HepG2 (cell line): ENCODE results near the gene ALDH3B1. TPM values are rescaled to one million over a fixed set of nuclear protein-coding genes. Genes with fewer than 3 reads are reported as not detected.

ENCODE experiments used
- DDIT3 ChIP-seq: sonication (generic); formaldehyde crosslinking; IDR thresholded peaks from 2 replicates; pipeline ENCODE4 v1.4.0; 2020; ENCODE audit warnings: mild to moderate bottlenecking, missing genetic modification reagents
- GATAD2A ChIP-seq: IDR thresholded peaks from 2 replicates; pipeline ENCODE4 v1.6.1; 2016
- HNRNPL ChIP-seq: fragments of 200-400 bp; formaldehyde crosslinking; IDR thresholded peaks from 2 replicates; pipeline ENCODE4 v1.6.1; 2017; ENCODE audit warnings: mild to moderate bottlenecking, low read depth, low read length
- KDM5A ChIP-seq: fragments of 200-600 bp; sonication (generic); IDR thresholded peaks from 2 replicates; pipeline ENCODE4 v1.7.0; 2018; ENCODE audit warnings: antibody characterized with exemption, mild to moderate bottlenecking, low read length, borderline replicate concordance
- KLF13 ChIP-seq: sonication (generic); formaldehyde crosslinking; IDR thresholded peaks from 2 replicates; pipeline ENCODE4 v1.4.0; 2020; ENCODE audit warnings: mild to moderate bottlenecking, missing genetic modification reagents
- MBD4 ChIP-seq: IDR thresholded peaks from 2 replicates; pipeline ENCODE4 v1.6.1; 2012; ENCODE audit warnings: low read length, inconsistent platforms, borderline replicate concordance
- MXD1 ChIP-seq: sonication (generic); formaldehyde crosslinking; IDR thresholded peaks from 2 replicates; pipeline ENCODE4 v1.4.0; 2020; ENCODE audit warnings: mild to moderate bottlenecking, missing genetic modification reagents
- NFKBIZ ChIP-seq: IDR thresholded peaks from 2 replicates; pipeline ENCODE4 v1.6.1; 2018; ENCODE audit warnings: missing genetic modification reagents, missing compliant biosample characterization
- NR0B2 ChIP-seq: sonication (generic); formaldehyde crosslinking; IDR thresholded peaks from 2 replicates; pipeline ENCODE4 v1.4.0; 2020; ENCODE audit warnings: mild to moderate bottlenecking, missing genetic modification reagents
- PRDM4 ChIP-seq: sonication (generic); formaldehyde crosslinking; IDR thresholded peaks from 2 replicates; pipeline ENCODE4 v1.9.0; 2021; ENCODE audit warnings: missing genetic modification reagents, borderline replicate concordance
- RBFOX2 ChIP-seq: fragments of 200-400 bp; formaldehyde crosslinking; IDR thresholded peaks from 2 replicates; pipeline ENCODE4 v1.6.1; 2017; ENCODE audit warnings: low read depth, mild to moderate bottlenecking, low read length
- RBM39 ChIP-seq: fragments of 200-400 bp; formaldehyde crosslinking; IDR thresholded peaks from one replicate; pipeline ENCODE4 v1.6.1; 2018; ENCODE audit warnings: antibody characterized with exemption, mild to moderate bottlenecking, low read depth, low read length; ENCODE audit not compliant: poor library complexity, severe bottlenecking
- RFXAP ChIP-seq: sonication (generic); formaldehyde crosslinking; IDR thresholded peaks from 2 replicates; pipeline ENCODE4 v1.4.0; 2020; ENCODE audit warnings: missing genetic modification reagents, borderline replicate concordance
- RORA ChIP-seq: sonication (generic); formaldehyde crosslinking; IDR thresholded peaks from 2 replicates; pipeline ENCODE4 v1.5.0; 2020; ENCODE audit warnings: mild to moderate bottlenecking, missing genetic modification reagents, moderate library complexity
- SETDB1 ChIP-seq: sonication (generic); formaldehyde crosslinking; IDR thresholded peaks from 2 replicates; pipeline ENCODE4 v1.5.1; 2020; ENCODE audit warnings: missing genetic modification reagents, mild to moderate bottlenecking, borderline replicate concordance
- ZFAT ChIP-seq: sonication (generic); formaldehyde crosslinking; conservative IDR thresholded peaks from 2 replicates; pipeline ENCODE4 v1.8.1; 2023; ENCODE audit warnings: missing genetic modification reagents, inconsistent platforms
- ZNF33A ChIP-seq: sonication (generic); formaldehyde crosslinking; IDR thresholded peaks from 2 replicates; pipeline ENCODE4 v1.5.1; 2020; ENCODE audit warnings: missing genetic modification reagents, mild to moderate bottlenecking, moderate library complexity, borderline replicate concordance
- ZNF382 ChIP-seq: sonication (generic); formaldehyde crosslinking; IDR thresholded peaks from 2 replicates; pipeline ENCODE4 v1.5.0; 2020; ENCODE audit warnings: missing genetic modification reagents, mild to moderate bottlenecking, borderline replicate concordance
- ZNF496 ChIP-seq: sonication (generic); formaldehyde crosslinking; IDR thresholded peaks from 2 replicates; pipeline ENCODE4 v1.8.1; 2023; ENCODE audit warnings: mild to moderate bottlenecking, moderate library complexity, missing genetic modification reagents; ENCODE audit not compliant: insufficient replicate concordance
- ZNF616 ChIP-seq: sonication (generic); formaldehyde crosslinking; IDR thresholded peaks from 2 replicates; pipeline ENCODE4 v1.5.0; 2020; ENCODE audit warnings: low read depth, mild to moderate bottlenecking, missing genetic modification reagents
- ZNF75D ChIP-seq: sonication (generic); formaldehyde crosslinking; IDR thresholded peaks from 2 replicates; pipeline ENCODE4 v1.8.1; 2023; ENCODE audit warnings: missing genetic modification reagents, mild to moderate bottlenecking, borderline replicate concordance
- ZSCAN5A ChIP-seq: sonication (generic); formaldehyde crosslinking; IDR thresholded peaks from 2 replicates; pipeline ENCODE4 v1.8.0; 2022; ENCODE audit warnings: mild to moderate bottlenecking, missing genetic modification reagents, borderline replicate concordance
- polyA plus RNA-seq, 8 experiments: library from polyadenylated mRNA; depleted of rRNA in 3 of 8; stranded (reverse) in 7 of 8; unstranded in 1 of 8; fragments of >200 nt; fragmentation: Illumina TruSeq in 4 of 8; extraction: Trizol in 4 of 8; gene quantifications; 2 replicates each; pipeline versions ENCODE4 v1.2.1 to v1.2.3, GENCODE V29; 2011 to 2016; ENCODE audit warnings: low read depth in 4 of 8, missing spikeins in 1 of 8, mixed read lengths in 1 of 8; ENCODE audit not compliant: insufficient read depth in 1 of 8
- total RNA-seq, 5 experiments: library from RNA; depleted of rRNA; stranded (reverse); fragments of >200 nt; fragmentation: Illumina TruSeq; extraction: Trizol; gene quantifications; 2 replicates each; pipeline ENCODE4 v1.2.3, GENCODE V29; 2016; ENCODE audit warnings: low read depth in 1 of 5

Gene ALDH3B1
- total and polyA plus RNA-seq, 2 of the 13 experiments (the other 11 are each of a cell fraction or from before 2014, with no cell fraction given) = 4.0 to 6.7 TPM

GRCh38 chr11:68030318-68031143 is 20.4 kb downstream of the ALDH3B1 start, which contains the start of gene NDUFS8 (continued):
- no peak for TF ChIP-seq KLF13 (CRISPR knock-in tag)
- no peak for TF ChIP-seq SETDB1 (CRISPR knock-in tag)
- no peak for TF ChIP-seq ZSCAN5A (CRISPR knock-in tag)
- TF ChIP-seq GATAD2A (CRISPR knock-in tag) = no peak
- no peak for TF ChIP-seq MBD4
- TF ChIP-seq ZNF33A (CRISPR knock-in tag) = no peak
- peak; percentile 73; the same call in 1 of the 2 replicates for TF ChIP-seq KDM5A
- TF ChIP-seq MXD1 (CRISPR knock-in tag) = 0 out of 2 replicates have a peak, but pooled peaks have one; percentile 25
- TF ChIP-seq ZNF75D (CRISPR knock-in tag) = no peak
- peak; percentile 39; the same call in 1 of the 2 replicates for TF ChIP-seq ZNF616 (CRISPR knock-in tag)
- no peak for TF ChIP-seq PRDM4 (CRISPR knock-in tag)
- no peak for TF ChIP-seq NFKBIZ (CRISPR knock-in tag)
- no peak for TF ChIP-seq ZNF382 (CRISPR knock-in tag)
- TF ChIP-seq DDIT3 = no peak
- peak; percentile 75 for TF ChIP-seq RBM39
- no peak for TF ChIP-seq RFXAP (CRISPR knock-in tag)
- no peak for TF ChIP-seq ZNF496 (CRISPR knock-in tag)
- 0 out of 2 replicates have a peak, but pooled peaks have one; percentile 25 for TF ChIP-seq HNRNPL
- 0 out of 2 replicates have a peak, but pooled peaks have one; percentile 54 for TF ChIP-seq NR0B2
- TF ChIP-seq RORA (CRISPR knock-in tag) = no peak
- no peak for TF ChIP-seq ZFAT
- peak; percentile 94 for TF ChIP-seq RBFOX2
